GM19193 (cell line): ENCODE measurements around the gene C2orf76.

ENCODE experiments used
- POLR2A ChIP-seq: IDR thresholded peaks from 4 replicates; pipeline ENCODE4 v1.6.1; 2011; ENCODE audit not compliant: insufficient read depth, insufficient read length; ENCODE audit errors: extremely low read depth

C2orf76 gene

GRCh38 chr2:119366649-119367471 is at the start of gene C2orf76, which contains the start of gene DBI:
C2orf76 (minus strand) TSS chr2:119366834; CDS start chr2:119339959, 26,875 bp downstream.
DBI (plus strand) TSS chr2:119366977; CDS start chr2:119367052, 75 bp downstream.
- peak; percentile 97 for TF ChIP-seq POLR2A

GRCh38 chr2:119415630-119416029 is 49.0 kb upstream of the C2orf76 start:
- no peak for TF ChIP-seq POLR2A

DNA sequence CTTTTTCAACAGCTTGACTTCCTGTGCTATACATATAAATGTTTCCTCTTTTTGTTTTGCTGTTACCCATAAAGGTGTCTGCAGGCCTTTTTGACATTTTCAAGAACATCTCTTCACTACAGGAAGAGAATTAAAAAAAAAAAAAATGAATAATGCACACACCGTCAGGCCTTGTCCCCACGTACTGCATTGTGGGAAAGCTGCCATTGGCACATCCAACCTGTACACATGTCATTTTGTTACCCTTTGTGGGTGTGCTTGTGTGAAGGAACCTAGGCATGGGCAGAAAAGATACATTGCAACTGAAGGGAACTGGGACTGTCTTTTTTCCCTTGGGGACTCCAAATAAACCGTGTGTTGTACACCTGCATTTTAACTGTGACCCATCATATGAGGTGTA is 48.3 kb upstream of the C2orf76 start:
- TF ChIP-seq POLR2A = no peak

DNA sequence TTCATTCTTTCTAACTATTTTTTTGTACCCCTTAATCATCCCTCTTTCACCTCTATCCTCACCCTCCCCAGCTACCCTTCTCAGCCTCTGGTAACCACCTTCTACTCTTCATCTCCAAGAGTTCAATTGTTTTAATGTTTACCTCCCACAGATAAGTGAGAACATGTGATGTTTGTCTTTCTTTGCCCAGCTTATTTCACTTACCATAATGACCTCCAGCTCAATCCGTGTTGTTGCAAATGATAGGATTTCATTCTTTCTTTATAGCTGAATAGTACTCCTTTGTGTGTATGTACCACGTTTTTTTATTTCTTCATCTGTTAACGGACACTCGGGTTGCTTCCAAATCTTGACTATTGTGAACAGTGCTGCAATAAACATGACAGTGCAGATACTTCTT is 42.9 kb upstream of the C2orf76 start:
- no peak for TF ChIP-seq POLR2A

DNA sequence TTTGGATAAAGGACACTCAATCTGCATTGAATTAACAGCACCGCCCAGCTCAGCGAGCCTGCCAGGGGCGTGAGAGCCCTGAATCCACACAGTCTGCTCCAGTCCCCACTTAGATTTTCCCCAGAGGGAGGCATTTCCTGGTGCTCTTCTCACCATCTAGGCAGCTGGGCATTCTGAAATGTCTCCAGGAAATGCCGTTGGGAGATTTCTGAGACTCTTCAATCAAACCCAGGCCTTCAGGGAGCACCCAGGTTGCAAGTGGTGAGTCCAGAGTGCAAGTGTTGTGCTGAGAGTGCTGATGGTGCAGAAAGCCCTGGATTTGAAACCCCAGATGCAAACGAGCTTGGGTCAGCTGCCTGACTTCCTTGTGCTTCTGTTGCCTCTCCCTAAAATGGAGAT is 41.6 kb upstream of the C2orf76 start:
- TF ChIP-seq POLR2A = no peak

DNA sequence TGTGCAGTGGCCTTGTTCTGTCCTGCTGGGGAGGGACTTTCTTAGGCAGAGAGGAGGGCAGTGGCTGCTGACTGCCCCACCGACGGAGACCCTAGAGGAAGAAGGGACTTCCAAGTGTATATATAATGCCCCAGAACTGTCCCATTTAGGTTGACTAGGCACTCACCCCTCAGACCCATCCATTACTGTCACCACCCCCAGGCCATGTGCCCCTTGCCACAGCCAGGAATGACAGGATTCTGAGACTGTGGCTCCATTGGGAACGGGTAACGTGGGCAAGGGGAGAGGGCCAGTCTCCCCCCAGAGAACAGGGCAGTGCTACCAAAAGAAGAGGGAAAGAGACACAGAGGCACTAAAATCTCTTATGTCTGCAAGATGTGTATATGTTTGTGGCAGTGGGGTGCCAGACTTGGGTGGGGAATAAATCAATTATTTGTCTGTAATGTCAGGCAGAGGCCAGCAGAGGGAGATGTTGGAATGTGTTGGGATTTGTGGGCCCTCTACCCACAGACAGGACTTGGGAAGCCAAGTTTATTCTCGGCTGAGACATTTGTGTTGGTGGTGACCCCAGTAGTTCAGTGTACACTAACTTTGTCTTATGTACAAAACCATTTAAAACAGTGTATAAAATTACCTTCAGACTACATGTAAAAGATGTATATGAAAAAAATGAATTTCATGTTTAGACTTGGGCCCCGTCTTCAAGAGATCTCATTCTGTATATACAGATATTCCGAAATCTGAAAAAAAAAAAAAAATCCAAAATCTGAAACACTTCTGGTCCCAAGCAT is 41.0 kb upstream of the C2orf76 start:
- TF ChIP-seq POLR2A = no peak

- TF ChIP-seq POLR2A = no peak
Measured at GRCh38 chr2:119405151-119405550, 38.5 kb upstream of the C2orf76 start.

- no peak for TF ChIP-seq POLR2A
Measured at GRCh38 chr2:119402645-119403560, 36.3 kb upstream of the C2orf76 start.

DNA sequence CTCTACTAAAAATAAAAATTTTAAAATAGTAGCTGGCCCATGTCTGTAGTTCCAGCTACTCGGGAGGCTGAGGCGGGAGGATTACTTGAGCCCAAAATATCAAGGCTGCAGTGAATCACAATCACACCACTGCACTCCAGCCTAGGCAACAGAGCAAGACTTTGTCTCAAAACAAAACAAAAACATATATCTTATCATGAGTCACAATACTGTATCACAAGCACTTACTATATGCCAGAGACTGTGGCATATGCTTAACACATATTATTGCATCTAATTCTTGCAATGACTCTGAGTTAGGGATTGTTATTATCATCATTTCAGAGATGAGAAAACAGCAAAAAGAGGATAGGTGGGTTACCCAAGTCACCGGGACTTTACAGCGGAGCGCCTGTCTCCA is 35.5 kb upstream of the C2orf76 start:
- no peak for TF ChIP-seq POLR2A

DNA sequence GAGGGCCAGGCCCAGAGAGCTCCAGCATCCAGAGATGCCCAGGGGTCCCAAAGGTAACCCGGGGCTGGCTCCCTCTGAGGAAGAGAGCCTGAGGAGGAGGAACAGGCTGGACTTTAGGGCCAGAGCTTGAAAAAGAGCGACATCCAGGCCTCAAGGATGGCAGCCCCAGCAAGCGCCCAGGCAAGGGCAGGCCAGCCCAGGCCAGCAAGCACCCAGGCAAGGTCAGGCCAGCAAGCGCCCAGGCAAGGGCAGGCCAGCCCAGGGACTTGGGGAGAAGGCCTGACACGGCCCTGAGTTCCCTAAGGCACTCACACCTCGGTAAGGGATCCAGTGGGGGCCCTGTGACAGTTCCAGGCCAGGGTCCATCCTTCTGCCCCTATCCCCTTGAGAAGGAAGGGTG is 30.6 kb upstream of the C2orf76 start:
- no peak for TF ChIP-seq POLR2A

DNA sequence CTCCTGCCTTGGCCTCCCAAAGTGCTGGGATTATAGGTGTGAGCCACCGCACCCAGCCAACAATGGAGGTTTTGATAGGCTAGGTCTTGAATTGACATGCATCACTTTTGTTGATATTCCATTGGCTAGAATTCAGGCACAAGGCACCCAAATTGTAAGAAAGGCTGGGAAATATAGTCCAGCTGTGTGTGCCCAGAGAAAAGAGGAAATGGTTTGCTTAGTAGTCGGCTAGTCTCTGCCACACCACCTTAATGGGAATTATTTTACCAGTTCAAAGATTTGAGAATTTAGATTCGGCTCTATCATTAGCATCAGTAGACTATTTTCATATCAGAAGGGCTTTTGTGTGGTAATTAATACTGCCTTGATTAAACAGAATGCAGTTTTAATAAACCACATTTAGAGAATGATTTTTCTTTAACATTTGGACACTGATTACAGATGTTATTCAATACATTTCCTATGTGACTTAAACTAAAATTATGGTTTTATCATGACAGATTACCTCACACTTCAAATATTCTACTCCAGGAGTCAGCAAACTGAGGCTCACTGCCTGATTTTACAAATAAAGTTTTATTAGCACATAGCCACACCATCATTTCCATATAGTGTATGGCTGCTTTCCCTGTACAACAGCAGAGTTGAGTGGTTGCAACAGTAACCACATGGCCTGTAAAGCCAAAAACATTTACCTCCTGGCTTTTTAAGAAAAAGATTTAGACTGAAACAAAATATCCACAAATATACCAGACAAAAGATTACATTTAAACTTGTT is 27.5 kb upstream of the C2orf76 start:
- no peak for TF ChIP-seq POLR2A

DNA sequence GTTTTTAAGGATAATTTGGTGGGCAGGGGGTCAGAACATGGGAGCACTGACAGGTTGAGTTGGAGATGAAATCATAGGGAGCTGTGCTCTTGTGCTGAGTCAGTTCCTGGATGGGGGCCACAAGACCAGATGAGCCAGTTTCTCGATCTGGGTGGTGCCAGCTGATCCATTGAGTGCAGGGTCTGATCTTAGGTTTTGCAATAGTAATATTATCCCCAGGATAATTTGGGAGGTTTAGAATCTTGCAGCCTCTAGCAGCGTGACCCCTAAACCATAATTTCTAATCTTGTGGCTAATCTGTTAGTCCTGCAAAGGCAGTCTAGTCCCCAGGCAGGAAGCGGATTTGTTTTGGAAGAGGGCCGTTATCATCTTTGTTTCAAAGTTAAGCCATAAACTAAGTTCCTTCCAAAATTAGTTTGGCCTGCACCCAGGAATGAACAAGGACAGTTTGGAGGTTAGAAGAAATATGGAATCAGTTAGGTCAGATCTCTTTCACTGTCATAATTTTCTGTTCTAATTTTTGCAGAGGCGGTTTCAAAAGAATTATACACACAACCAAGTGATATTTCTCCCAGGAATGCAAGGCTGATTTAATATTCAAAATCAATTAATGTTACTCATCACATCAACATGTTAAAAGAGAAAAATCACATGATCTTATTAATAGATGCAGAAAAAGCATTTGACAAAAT is 23.1 kb upstream of the C2orf76 start:
- TF ChIP-seq POLR2A = no peak

DNA sequence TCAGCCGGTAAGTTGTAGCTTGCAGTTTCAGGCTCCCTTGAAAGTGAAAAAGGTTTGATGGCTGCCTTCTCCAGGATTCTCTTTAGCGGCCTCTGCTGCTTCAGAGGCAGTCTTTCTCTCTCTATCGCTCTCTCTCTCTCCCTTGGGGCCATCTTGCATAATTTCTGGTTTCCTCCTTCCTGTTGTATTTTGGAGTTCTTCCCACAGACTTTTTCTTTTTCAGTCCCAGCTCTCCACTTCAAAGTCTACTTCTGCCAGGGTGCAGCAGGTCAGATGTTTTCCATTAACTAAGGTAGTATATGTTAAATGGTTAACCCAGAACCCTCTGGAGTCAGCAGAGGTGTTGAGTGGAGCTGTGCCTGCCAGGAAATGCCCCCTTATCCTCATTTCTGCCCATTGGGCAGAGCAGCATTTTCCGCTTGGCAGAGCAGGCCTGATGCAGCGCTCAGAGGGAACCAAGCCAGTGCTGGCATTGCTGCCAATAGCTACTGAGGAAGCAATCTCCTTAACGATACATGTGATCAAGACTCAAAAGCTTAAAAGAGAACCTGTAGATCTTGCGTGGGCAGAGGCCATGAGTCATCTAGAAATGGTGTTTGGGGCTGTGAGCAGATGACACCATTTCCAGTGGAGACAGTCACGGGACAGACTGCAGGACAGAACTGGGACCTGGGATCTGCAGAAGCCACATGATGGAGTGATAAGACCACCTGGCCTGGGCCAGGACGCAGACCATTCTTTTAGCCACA is 20.9 kb upstream of the C2orf76 start:
- TF ChIP-seq POLR2A = no peak
